Activated CD8-positive, alpha-beta T cell treated with anti-CD3 and anti-CD28 coated beads for 36 hours (primary cell): Measurements from ENCODE around the gene EFNA4. TPM values are rescaled to one million over a fixed set of nuclear protein-coding genes. Genes with fewer than 3 reads are reported as not detected.

Experiments used
- ATAC-seq: fragments of 200-7000 bp; cut with Tn5 transposase; one replicate; pipeline ENCODE4 v1.10.0; 2021; ENCODE audit warnings: mild to moderate bottlenecking, moderate library complexity
- CTCF ChIA-PET: fragments of 350-600 bp; sonication (Branson Sonifier 250); formaldehyde crosslinking; loops from one replicate; lab custom pipeline; 2021; ENCODE audit warnings: antibody characterized with exemption; lab: Charles Lee
- POLR2A ChIA-PET: fragments of 350-600 bp; sonication (Branson Sonifier 250); formaldehyde crosslinking; loops from one replicate; lab custom pipeline; 2021; ENCODE audit warnings: antibody characterized with exemption; lab: Charles Lee
- DNase-seq: peaks from one replicate; pipeline ENCODE4 v3.0.0-alpha.2; 2020
- H3K27ac Mint-ChIP-seq: one replicate; pipeline ENCODE4 v1.8.0; 2021; ENCODE audit warnings: mild to moderate bottlenecking, mixed read lengths
- H3K27me3 Mint-ChIP-seq: one replicate; pipeline ENCODE4 v1.8.0; 2021; ENCODE audit warnings: mixed read lengths
- H3K36me3 Mint-ChIP-seq: one replicate; pipeline ENCODE4 v1.8.0; 2021; ENCODE audit warnings: low read depth, mixed read lengths
- H3K4me1 Mint-ChIP-seq: one replicate; pipeline ENCODE4 v1.8.0; 2021; ENCODE audit warnings: low read depth, mixed read lengths
- H3K4me3 Mint-ChIP-seq: one replicate; pipeline ENCODE4 v1.8.0; 2021; ENCODE audit warnings: mild to moderate bottlenecking, moderate library complexity, mixed read lengths
- H3K9me3 Mint-ChIP-seq: one replicate; pipeline ENCODE4 v1.8.0; 2021; ENCODE audit warnings: mixed read lengths
- CTCF ChIP-seq: fragments of 200-600 bp; IDR thresholded peaks from one replicate; pipeline ENCODE4 v1.8.0; 2022; ENCODE audit warnings: antibody characterized with exemption, mild to moderate bottlenecking
- intact Hi-C: fragments of 100-400 bp; cut with micrococcal nuclease; formaldehyde crosslinking; loops from one replicate; pipeline ENCODE4 v1.10.0; 2022
- total RNA-seq, 2 experiments: library from RNA; stranded (reverse); gene quantifications; one replicate each; pipeline ENCODE4 v1.2.3, GENCODE V29; 2021

EFNA4 gene
- total RNA-seq, 2 experiments from 2014 or later, result 7.1 to 7.8 TPM

DNA sequence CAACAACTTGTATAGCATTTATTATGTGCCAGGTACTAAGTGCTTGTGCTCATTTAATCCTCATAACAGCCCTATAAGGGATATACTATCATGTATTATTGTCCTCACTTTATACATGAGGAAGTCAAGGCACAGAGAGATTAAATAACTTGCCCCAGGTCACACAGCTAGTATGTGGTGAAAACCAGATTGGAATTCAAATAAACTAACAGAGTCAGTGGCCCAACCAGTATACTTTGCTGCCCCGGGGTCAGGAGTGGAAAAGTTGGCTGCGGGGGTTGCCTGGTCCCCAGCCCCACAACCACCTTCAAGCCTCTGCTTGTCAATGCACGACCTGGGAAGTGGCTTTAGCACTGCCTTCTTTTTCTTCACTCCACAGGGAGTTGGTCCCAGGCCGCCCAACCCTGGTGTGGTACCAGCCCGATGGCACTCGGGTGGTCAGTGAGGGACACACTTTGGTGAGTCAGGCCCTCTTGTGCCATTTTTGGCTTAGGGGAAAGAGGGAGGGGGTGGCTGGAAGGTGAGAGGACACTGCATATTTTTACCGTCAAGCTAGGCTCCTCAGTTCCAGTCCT is 9.9 kb upstream of the EFNA4 start:
- H3K4me1 Mint-ChIP-seq, result peaks cover 20% of the 10 kb centered on the region
- peak overlapping the region; percentile 88 for H3K4me3 Mint-ChIP-seq
- no peak overlapping the region for H3K27ac Mint-ChIP-seq

GRCh38 chr1:155057104-155057503 is 6.4 kb upstream of the EFNA4 start:
- H3K4me1 Mint-ChIP-seq, result peaks cover 20% of the 10 kb centered on the region
- H3K36me3 Mint-ChIP-seq, result peaks cover 28% of the 10 kb centered on the region
- no peaks in the 10 kb centered on the region for H3K9me3 Mint-ChIP-seq
- ChIA-PET POLR2A (interaction anchor here (0.9 kb wide), 1 partner anchor 13 kb away, joined by 3 read pairs; no protein-coding TSS in a partner anchor), CTCF (interaction anchor here (0.8 to 23.5 kb wide), 10 partner anchors 10 to 137 kb away, joined by 3 to 278 read pairs (median 3); partner anchors contain the start of genes ADAM15, EFNA3 and PBXIP1)
- ATAC-seq, result no peak
- intact Hi-C loops, result no loop called here
- H3K4me3 Mint-ChIP-seq, result no peak overlapping the region
- H3K27ac Mint-ChIP-seq, result no peak overlapping the region
- DNase-seq, result no peak
- H3K27me3 Mint-ChIP-seq, result no peaks in the 10 kb centered on the region
- no peak for TF ChIP-seq CTCF

More for the DNA sequence above, 9.9 kb upstream of the EFNA4 start:
- no peaks in the 10 kb centered on the region for H3K9me3 Mint-ChIP-seq
- ATAC-seq (no peak), DNase-seq (no peak)
- intact Hi-C loops, result loop anchor here (5.0 kb wide), 1 partner anchor 34 kb away; no protein-coding TSS in a partner anchor
- CTCF ChIA-PET, result interaction anchor here (1.0 to 23.5 kb wide), 8 partner anchors 5 to 494 kb away, joined by 3 to 278 read pairs (median 5); partner anchors contain the start of genes ADAM15, EFNA4 and PBXIP1
- no peaks in the 10 kb centered on the region for H3K27me3 Mint-ChIP-seq
- no peak for TF ChIP-seq CTCF
- POLR2A ChIA-PET, result interaction anchor here (1.0 to 2.2 kb wide), 4 partner anchors 9 to 79 kb away, joined by 4 to 7 read pairs (median 5); partner anchors contain the start of gene CKS1B
- peaks cover 20% of the 10 kb centered on the region for H3K36me3 Mint-ChIP-seq

DNA sequence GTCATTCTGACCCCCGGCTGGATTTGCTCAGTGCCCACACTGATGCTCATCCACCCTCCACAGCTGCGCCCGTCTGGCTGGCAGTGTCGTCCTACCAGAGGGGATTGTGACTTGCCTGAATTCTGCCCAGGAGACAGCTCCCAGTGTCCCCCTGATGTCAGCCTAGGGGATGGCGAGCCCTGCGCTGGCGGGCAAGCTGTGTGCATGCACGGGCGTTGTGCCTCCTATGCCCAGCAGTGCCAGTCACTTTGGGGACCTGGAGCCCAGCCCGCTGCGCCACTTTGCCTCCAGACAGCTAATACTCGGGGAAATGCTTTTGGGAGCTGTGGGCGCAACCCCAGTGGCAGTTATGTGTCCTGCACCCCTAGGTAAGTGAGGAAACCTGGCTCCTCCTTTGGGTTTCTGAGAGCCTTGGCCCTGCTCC is 5.7 kb upstream of the EFNA4 start:
- TF ChIP-seq CTCF, result no peak
- Mint-ChIP-seq H3K4me3 (no peak overlapping the region), H3K27me3 (no peaks in the 10 kb centered on the region), H3K27ac (no peak overlapping the region), H3K9me3 (no peaks in the 10 kb centered on the region), H3K4me1 (peaks cover 19% of the 10 kb centered on the region), H3K36me3 (peaks cover 31% of the 10 kb centered on the region)
- DNase-seq (no peak), ATAC-seq (no peak)
- ChIA-PET CTCF (interaction anchor here (0.9 to 23.5 kb wide), 9 partner anchors 9 to 136 kb away, joined by 3 to 278 read pairs (median 3); partner anchors contain the start of genes ADAM15, EFNA3 and PBXIP1), POLR2A (no interaction called here)
- intact Hi-C loops, result no loop called here

- POLR2A ChIA-PET, result interaction anchor here (0.9 to 1.9 kb wide), 4 partner anchors 11 to 190 kb away, joined by 3 to 12 read pairs (median 4); no protein-coding TSS in a partner anchor
- H3K27ac Mint-ChIP-seq, result no peak overlapping the region
Measured at GRCh38 chr1:155060736-155061135, 2.8 kb upstream of the EFNA4 start.

More at GRCh38 chr1:155060736-155061135, 2.8 kb upstream of the EFNA4 start:
- intact Hi-C loops, result loop anchor here (5.0 kb wide), 1 partner anchor 88 kb away; the partner anchor contains the start of genes CKS1B and SHC1
- peaks cover 23% of the 10 kb centered on the region for H3K36me3 Mint-ChIP-seq
- no peak overlapping the region for H3K4me3 Mint-ChIP-seq
- no peak for TF ChIP-seq CTCF
- H3K27me3 Mint-ChIP-seq, result no peaks in the 10 kb centered on the region
- DNase-seq (no peak), ATAC-seq (no peak)
- peaks cover 32% of the 10 kb centered on the region for H3K4me1 Mint-ChIP-seq
- H3K9me3 Mint-ChIP-seq, result no peaks in the 10 kb centered on the region
- CTCF ChIA-PET, result interaction anchor here (0.6 to 23.5 kb wide), 17 partner anchors 14 to 514 kb away, joined by 3 to 278 read pairs (median 5); partner anchors contain the start of genes ADAM15, EFNA3, KRTCAP2 and LENEP
